GM19372 (cell line): ENCODE data around the gene HEXIM1.

ENCODE experiments used
- ATAC-seq: cut with Tn5 transposase; IDR thresholded peaks from one replicate; pipeline ENCODE4 v1.9.1; 2021; ENCODE audit warnings: mild to moderate bottlenecking, low read depth, moderate library complexity; ENCODE audit not compliant: unreplicated experiment

HEXIM1 gene

GRCh38 chr17:45128331-45128730 lies 19.9 kb upstream of the HEXIM1 start:
- no peak for ATAC-seq

- ATAC-seq: no peak
Observed at GRCh38 chr17:45128989-45129388, 19.3 kb upstream of the HEXIM1 start.

- no peak for ATAC-seq
Observed at GRCh38 chr17:45129426-45129939, 18.8 kb upstream of the HEXIM1 start.

- ATAC-seq: no peak
Observed at GRCh38 chr17:45129940-45130680, 18.2 kb upstream of the HEXIM1 start.

GRCh38 chr17:45130681-45131615 lies 17.3 kb upstream of the HEXIM1 start:
- ATAC-seq: no peak

- ATAC-seq: no peak
Observed at GRCh38 chr17:45131616-45132319, 16.5 kb upstream of the HEXIM1 start.

GRCh38 chr17:45132320-45132571 lies 16.0 kb upstream of the HEXIM1 start, which contains the start of gene PLCD3:
Gene PLCD3, minus strand, starts transcription at chr17:45132515. Its CDS starts 105 bp downstream, at chr17:45132410.
- no peak for ATAC-seq

- ATAC-seq: no peak
Observed at GRCh38 chr17:45132572-45133463, 15.5 kb upstream of the HEXIM1 start.

GRCh38 chr17:45135192-45135977 lies 12.9 kb upstream of the HEXIM1 start, which contains the start of gene ACBD4:
Gene ACBD4, plus strand, starts transcription at chr17:45135687. Its CDS starts 458 bp downstream, at chr17:45136145.
- peak; percentile 79 for ATAC-seq

GRCh38 chr17:45135978-45136791 lies 12.1 kb upstream of the HEXIM1 start:
- no peak for ATAC-seq

- ATAC-seq: no peak
Observed at GRCh38 chr17:45136846-45137560, 11.3 kb upstream of the HEXIM1 start.

- no peak for ATAC-seq
Observed at GRCh38 chr17:45137561-45138305, 10.5 kb upstream of the HEXIM1 start.

- no peak for ATAC-seq
Observed at GRCh38 chr17:45138911-45139532, 9.3 kb upstream of the HEXIM1 start.

- no peak for ATAC-seq
Observed at GRCh38 chr17:45139533-45139920, 8.7 kb upstream of the HEXIM1 start.

GRCh38 chr17:45143094-45143670 lies 5.1 kb upstream of the HEXIM1 start:
- ATAC-seq: no peak

- ATAC-seq: no peak
Observed at GRCh38 chr17:45143767-45144198, 4.5 kb upstream of the HEXIM1 start.
